HCT116 (cell line): Measurements from ENCODE around the gene OPCML. TPM values are rescaled to one million over a fixed set of nuclear protein-coding genes. Genes with fewer than 3 reads are reported as not detected.

Source experiments
- ATAC-seq: fragments of 200-7000 bp; cut with Tn5 transposase; 2 replicates; pipeline ENCODE4 v1.9.1; 2020; ENCODE audit warnings: mild to moderate bottlenecking, moderate library complexity
- BruUV-seq: library from RNA; stranded (reverse); fragments of 400-500 nt; replicated peaks from 2 replicates; lab custom pipeline; 2021; lab: Mats Ljungman, UMichigan
- CTCF ChIA-PET: fragments of 300-600 bp; sonication (Branson Sonifier 250); formaldehyde crosslinking; loops from one replicate; lab custom pipeline; 2021; ENCODE audit warnings: antibody characterized with exemption; lab: Charles Lee
- POLR2A ChIA-PET: fragments of 300-600, 350-600 bp; sonication (Branson Sonifier 250); formaldehyde crosslinking; loops from one replicate; lab custom pipeline; 2021; ENCODE audit warnings: antibody characterized with exemption; lab: Charles Lee
- RAD21 ChIA-PET, 2 experiments: fragments of 300-600 bp; sonication (Branson Sonifier 250); formaldehyde crosslinking; loops; one replicate each; lab custom pipeline; 2023; ENCODE audit warnings: low total read pairs in 2 of 2; ENCODE audit not compliant: uncharacterized antibody in 2 of 2, unreplicated experiment in 2 of 2, low non-redundant PET in 1 of 2; lab: Charles Lee
- DNase-seq: peaks from one replicate; pipeline ENCODE4 v3.0.0-alpha.2; 2010; ENCODE audit warnings: low read depth, low spot score
- H2AFZ ChIP-seq: fragments of 200-600 bp; shearing (Covaris generic), sonication (generic); 2 replicates; pipeline ENCODE4 v1.6.1; 2017; ENCODE audit warnings: low read depth, mixed run types, mixed read lengths, antibody characterized with exemption, low read length; ENCODE audit not compliant: poor library complexity, severe bottlenecking
- H3K27ac ChIP-seq: 2 replicates; pipeline ENCODE4 v1.5.1; 2012; ENCODE audit warnings: low read depth, low read length
- H3K27me3 ChIP-seq: fragments of 200-600 bp; sonication (generic); 2 replicates; pipeline ENCODE4 v1.6.1; 2016; ENCODE audit warnings: mixed run types, low read length, mixed read lengths; ENCODE audit not compliant: insufficient read depth
- H3K36me3 ChIP-seq, 2 experiments: fragments of 200-500 bp in 1 of 2; fragments of 200-600 bp in 1 of 2; sonication (Bioruptor generic) in 1 of 2; sonication (generic) in 1 of 2; 2 replicates each; pipeline versions ENCODE4 v1.5.1 to v1.6.1; 2014 to 2016; ENCODE audit warnings: low read length in 2 of 2, inconsistent platforms in 1 of 2, mixed read lengths in 1 of 2, mixed run types in 1 of 2; ENCODE audit not compliant: insufficient read depth in 2 of 2, control insufficient read depth in 1 of 2
- H3K4me1 ChIP-seq, 2 experiments: fragments of 200-600 bp in 1 of 2; sonication (generic) in 1 of 2; 2 replicates each; pipeline versions ENCODE4 v1.5.1 to v1.6.1; 2012 to 2017; ENCODE audit warnings: low read length in 2 of 2, inconsistent platforms in 1 of 2, mild to moderate bottlenecking in 1 of 2, mixed read lengths in 1 of 2, mixed run types in 1 of 2, moderate library complexity in 1 of 2; ENCODE audit not compliant: insufficient read depth in 2 of 2, control insufficient read depth in 1 of 2
- H3K4me2 ChIP-seq: fragments of 200-600 bp; sonication (generic); 2 replicates; pipeline ENCODE4 v1.6.1; 2017; ENCODE audit warnings: mixed run types, low read length, mixed read lengths
- H3K4me3 ChIP-seq, 2 experiments: fragments of 200-600 bp in 1 of 2; sonication (generic) in 1 of 2; replicated peaks in 1 of 2; 2 replicates each; pipeline ENCODE4 v1.5.1; 2011 to 2016; ENCODE audit warnings: low read length in 2 of 2, control low read depth in 1 of 2, low read depth in 1 of 2, mild to moderate bottlenecking in 1 of 2, mixed read lengths in 1 of 2, mixed run types in 1 of 2
- H3K79me2 ChIP-seq: fragments of 200-600 bp; sonication (generic); 2 replicates; pipeline ENCODE4 v1.6.1; 2017; ENCODE audit warnings: mild to moderate bottlenecking, mixed run types, low read length, moderate library complexity, mixed read lengths; ENCODE audit not compliant: insufficient read depth
- H3K9ac ChIP-seq: fragments of 200-600 bp; sonication (generic); 2 replicates; pipeline ENCODE4 v1.6.1; 2016; ENCODE audit warnings: low read length, mixed read lengths
- H3K9me2 ChIP-seq: fragments of 200-600 bp; sonication (generic), shearing (Covaris generic); 2 replicates; pipeline ENCODE4 v1.6.1; 2017; ENCODE audit warnings: mixed run types, mild to moderate bottlenecking, moderate library complexity; ENCODE audit not compliant: insufficient read depth
- H3K9me3 ChIP-seq, 2 experiments: fragments of 200-500 bp in 1 of 2; fragments of 200-600 bp in 1 of 2; sonication (Bioruptor generic) in 1 of 2; sonication (generic) in 1 of 2; 2 replicates each; pipeline ENCODE4 v1.6.1; 2014 to 2017; ENCODE audit warnings: low read length in 2 of 2, mixed read lengths in 2 of 2, inconsistent platforms in 1 of 2, low read depth in 1 of 2, mild to moderate bottlenecking in 1 of 2, mixed run types in 1 of 2, moderate library complexity in 1 of 2; ENCODE audit not compliant: control insufficient read depth in 1 of 2, insufficient read depth in 1 of 2
- H4K20me1 ChIP-seq: fragments of 200-600 bp; sonication (generic), shearing (Covaris generic); 2 replicates; pipeline ENCODE4 v1.6.1; 2017; ENCODE audit warnings: mixed run types, mild to moderate bottlenecking, moderate library complexity; ENCODE audit not compliant: insufficient read depth
- CBX3 ChIP-seq: IDR thresholded peaks from 2 replicates; pipeline ENCODE4 v1.6.1; 2012; ENCODE audit warnings: low read depth
- CEBPB ChIP-seq: IDR thresholded peaks from 2 replicates; pipeline ENCODE4 v1.6.1; 2012; ENCODE audit warnings: low read depth
- ELF1 ChIP-seq: IDR thresholded peaks from 2 replicates; pipeline ENCODE4 v1.6.1; 2012; ENCODE audit warnings: low read depth, borderline replicate concordance
- FOSL1 ChIP-seq: IDR thresholded peaks from 2 replicates; pipeline ENCODE4 v1.6.1; 2012; ENCODE audit warnings: low read depth
- POLR2A ChIP-seq: IDR thresholded peaks from 2 replicates; pipeline ENCODE4 v1.7.0; 2011; ENCODE audit warnings: borderline replicate concordance; ENCODE audit not compliant: insufficient read depth, insufficient read length; ENCODE audit errors: extremely low read depth
- POLR2AphosphoS5 ChIP-seq: IDR thresholded peaks from 2 replicates; pipeline ENCODE4 v1.6.1; 2011; ENCODE audit warnings: mild to moderate bottlenecking, low read depth, low read length, moderate library complexity
- RAD21 ChIP-seq: IDR thresholded peaks from 2 replicates; pipeline ENCODE4 v1.6.1; 2012; ENCODE audit warnings: low read depth, mild to moderate bottlenecking
- SP1 ChIP-seq: IDR thresholded peaks from 2 replicates; pipeline ENCODE4 v1.6.1; 2012; ENCODE audit warnings: low read depth
- SRF ChIP-seq: IDR thresholded peaks from 2 replicates; pipeline ENCODE4 v1.6.1; 2012; ENCODE audit warnings: low read depth
- TCF7L2 ChIP-seq: IDR thresholded peaks from 2 replicates; pipeline ENCODE4 v1.7.0; 2011; ENCODE audit warnings: borderline replicate concordance, inconsistent platforms; ENCODE audit not compliant: insufficient read depth, insufficient read length; ENCODE audit errors: extremely low read depth
- YY1 ChIP-seq: IDR thresholded peaks from 2 replicates; pipeline ENCODE4 v1.6.1; 2011; ENCODE audit warnings: low read length, low read depth, moderate library complexity, mild to moderate bottlenecking; ENCODE audit not compliant: insufficient replicate concordance; ENCODE audit errors: extremely low read depth
- intact Hi-C: fragments of 100-400 bp; cut with micrococcal nuclease; formaldehyde crosslinking; loops from 2 replicates; pipeline ENCODE4 v1.10.0; 2022
- total RNA-seq: library from RNA; stranded (reverse); gene quantifications from one replicate; pipeline ENCODE4 v1.2.1, GENCODE V29; 2021; ENCODE audit not compliant: unreplicated experiment
- TF ChIP-seq, protein P1 (sequence below): IDR thresholded peaks from 2 replicates; pipeline ENCODE4 v1.6.1; 2012; ENCODE audit warnings: low read depth
- TF ChIP-seq, protein P2 (sequence below): IDR thresholded peaks from 2 replicates; pipeline ENCODE4 v1.6.1; 2012
- TF ChIP-seq, protein P3 (sequence below): IDR thresholded peaks from 2 replicates; pipeline ENCODE4 v1.6.1; 2011; ENCODE audit warnings: mild to moderate bottlenecking, low read length, moderate library complexity; ENCODE audit not compliant: insufficient replicate concordance; ENCODE audit errors: extremely low read depth
- TF ChIP-seq, protein P4 (sequence below), 3 experiments: fragments of 200-600 bp in 1 of 3; sonication (generic) in 1 of 3; IDR thresholded peaks in 2 of 3; conservative IDR thresholded peaks in 1 of 3; 2 replicates each; pipeline ENCODE4 v1.5.1; 2012 to 2017; ENCODE audit warnings: low read depth in 2 of 3, low read length in 2 of 3, antibody characterized with exemption in 1 of 3, borderline replicate concordance in 1 of 3, control low read depth in 1 of 3, mild to moderate bottlenecking in 1 of 3, mixed read lengths in 1 of 3, mixed run types in 1 of 3, moderate library complexity in 1 of 3; ENCODE audit not compliant: insufficient read depth in 1 of 3

OPCML gene
- total RNA-seq, 1 experiment from 2014 or later = not detected

DNA sequence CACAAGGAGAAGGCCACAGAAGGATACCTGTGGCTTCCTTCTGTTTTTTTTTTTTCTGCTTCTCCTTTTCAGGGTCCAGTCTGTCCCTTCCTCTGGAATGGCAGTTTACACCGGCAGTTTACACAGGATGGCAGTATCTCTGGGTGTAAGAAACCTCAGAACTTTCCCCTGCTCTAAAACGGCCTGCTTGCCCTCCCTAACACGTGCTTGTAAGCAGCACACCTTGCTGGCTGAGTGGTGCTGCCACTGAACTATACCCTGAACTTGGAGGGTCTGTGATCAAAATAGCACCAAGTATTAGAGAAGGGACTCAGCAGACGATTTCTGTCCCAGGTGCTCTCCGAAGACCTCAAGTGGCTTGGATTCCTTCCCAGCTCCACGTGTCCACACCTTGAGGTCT is 904 bp upstream of the OPCML start:
- intact Hi-C loops = no loop called here
- H3K9me3 ChIP-seq = peaks cover 0 to 8% of the 10 kb centered on the region in 2 experiments; a peak in 2 of 4 replicates
- H3K9me2 ChIP-seq = no peaks in the 10 kb centered on the region
- H3K27ac ChIP-seq = no peak overlapping the region
- H3K27me3 ChIP-seq = no peaks in the 10 kb centered on the region
- RAD21 ChIA-PET = no interaction called here
- no peak overlapping the region for H3K9ac ChIP-seq
- no peaks in the 10 kb centered on the region for H4K20me1 ChIP-seq
- no peaks in the 10 kb centered on the region for H3K4me1 ChIP-seq
- no peak overlapping the region for H2AFZ ChIP-seq
- no peaks in the 10 kb centered on the region for H3K36me3 ChIP-seq
- POLR2A ChIA-PET = no interaction called here
- H3K79me2 ChIP-seq = no peaks in the 10 kb centered on the region
- TF ChIP-seq, protein P1, sequence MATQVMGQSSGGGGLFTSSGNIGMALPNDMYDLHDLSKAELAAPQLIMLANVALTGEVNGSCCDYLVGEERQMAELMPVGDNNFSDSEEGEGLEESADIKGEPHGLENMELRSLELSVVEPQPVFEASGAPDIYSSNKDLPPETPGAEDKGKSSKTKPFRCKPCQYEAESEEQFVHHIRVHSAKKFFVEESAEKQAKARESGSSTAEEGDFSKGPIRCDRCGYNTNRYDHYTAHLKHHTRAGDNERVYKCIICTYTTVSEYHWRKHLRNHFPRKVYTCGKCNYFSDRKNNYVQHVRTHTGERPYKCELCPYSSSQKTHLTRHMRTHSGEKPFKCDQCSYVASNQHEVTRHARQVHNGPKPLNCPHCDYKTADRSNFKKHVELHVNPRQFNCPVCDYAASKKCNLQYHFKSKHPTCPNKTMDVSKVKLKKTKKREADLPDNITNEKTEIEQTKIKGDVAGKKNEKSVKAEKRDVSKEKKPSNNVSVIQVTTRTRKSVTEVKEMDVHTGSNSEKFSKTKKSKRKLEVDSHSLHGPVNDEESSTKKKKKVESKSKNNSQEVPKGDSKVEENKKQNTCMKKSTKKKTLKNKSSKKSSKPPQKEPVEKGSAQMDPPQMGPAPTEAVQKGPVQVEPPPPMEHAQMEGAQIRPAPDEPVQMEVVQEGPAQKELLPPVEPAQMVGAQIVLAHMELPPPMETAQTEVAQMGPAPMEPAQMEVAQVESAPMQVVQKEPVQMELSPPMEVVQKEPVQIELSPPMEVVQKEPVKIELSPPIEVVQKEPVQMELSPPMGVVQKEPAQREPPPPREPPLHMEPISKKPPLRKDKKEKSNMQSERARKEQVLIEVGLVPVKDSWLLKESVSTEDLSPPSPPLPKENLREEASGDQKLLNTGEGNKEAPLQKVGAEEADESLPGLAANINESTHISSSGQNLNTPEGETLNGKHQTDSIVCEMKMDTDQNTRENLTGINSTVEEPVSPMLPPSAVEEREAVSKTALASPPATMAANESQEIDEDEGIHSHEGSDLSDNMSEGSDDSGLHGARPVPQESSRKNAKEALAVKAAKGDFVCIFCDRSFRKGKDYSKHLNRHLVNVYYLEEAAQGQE = no peak
- TF ChIP-seq, protein P2, sequence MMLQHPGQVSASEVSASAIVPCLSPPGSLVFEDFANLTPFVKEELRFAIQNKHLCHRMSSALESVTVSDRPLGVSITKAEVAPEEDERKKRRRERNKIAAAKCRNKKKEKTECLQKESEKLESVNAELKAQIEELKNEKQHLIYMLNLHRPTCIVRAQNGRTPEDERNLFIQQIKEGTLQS = no peak
- TF ChIP-seq CBX3 (no peak), YY1 (no peak), POLR2AphosphoS5 (no peak), SP1 (no peak), ELF1 (no peak), FOSL1 (no peak), CEBPB (no peak), TCF7L2 (no peak), POLR2A (no peak), SRF (no peak), RAD21 (no peak)
- TF ChIP-seq, protein P3, sequence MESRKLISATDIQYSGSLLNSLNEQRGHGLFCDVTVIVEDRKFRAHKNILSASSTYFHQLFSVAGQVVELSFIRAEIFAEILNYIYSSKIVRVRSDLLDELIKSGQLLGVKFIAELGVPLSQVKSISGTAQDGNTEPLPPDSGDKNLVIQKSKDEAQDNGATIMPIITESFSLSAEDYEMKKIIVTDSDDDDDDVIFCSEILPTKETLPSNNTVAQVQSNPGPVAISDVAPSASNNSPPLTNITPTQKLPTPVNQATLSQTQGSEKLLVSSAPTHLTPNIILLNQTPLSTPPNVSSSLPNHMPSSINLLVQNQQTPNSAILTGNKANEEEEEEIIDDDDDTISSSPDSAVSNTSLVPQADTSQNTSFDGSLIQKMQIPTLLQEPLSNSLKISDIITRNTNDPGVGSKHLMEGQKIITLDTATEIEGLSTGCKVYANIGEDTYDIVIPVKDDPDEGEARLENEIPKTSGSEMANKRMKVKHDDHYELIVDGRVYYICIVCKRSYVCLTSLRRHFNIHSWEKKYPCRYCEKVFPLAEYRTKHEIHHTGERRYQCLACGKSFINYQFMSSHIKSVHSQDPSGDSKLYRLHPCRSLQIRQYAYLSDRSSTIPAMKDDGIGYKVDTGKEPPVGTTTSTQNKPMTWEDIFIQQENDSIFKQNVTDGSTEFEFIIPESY = no peak
- TF ChIP-seq, protein P4, sequence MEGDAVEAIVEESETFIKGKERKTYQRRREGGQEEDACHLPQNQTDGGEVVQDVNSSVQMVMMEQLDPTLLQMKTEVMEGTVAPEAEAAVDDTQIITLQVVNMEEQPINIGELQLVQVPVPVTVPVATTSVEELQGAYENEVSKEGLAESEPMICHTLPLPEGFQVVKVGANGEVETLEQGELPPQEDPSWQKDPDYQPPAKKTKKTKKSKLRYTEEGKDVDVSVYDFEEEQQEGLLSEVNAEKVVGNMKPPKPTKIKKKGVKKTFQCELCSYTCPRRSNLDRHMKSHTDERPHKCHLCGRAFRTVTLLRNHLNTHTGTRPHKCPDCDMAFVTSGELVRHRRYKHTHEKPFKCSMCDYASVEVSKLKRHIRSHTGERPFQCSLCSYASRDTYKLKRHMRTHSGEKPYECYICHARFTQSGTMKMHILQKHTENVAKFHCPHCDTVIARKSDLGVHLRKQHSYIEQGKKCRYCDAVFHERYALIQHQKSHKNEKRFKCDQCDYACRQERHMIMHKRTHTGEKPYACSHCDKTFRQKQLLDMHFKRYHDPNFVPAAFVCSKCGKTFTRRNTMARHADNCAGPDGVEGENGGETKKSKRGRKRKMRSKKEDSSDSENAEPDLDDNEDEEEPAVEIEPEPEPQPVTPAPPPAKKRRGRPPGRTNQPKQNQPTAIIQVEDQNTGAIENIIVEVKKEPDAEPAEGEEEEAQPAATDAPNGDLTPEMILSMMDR (IDR thresholded peaks at IDR 0.05 in 2 of 3, conservative IDR thresholded peaks at IDR 0.05 in 1 of 3; ENCODE audit: borderline replicate concordance in 1 of 3, insufficient read depth in 1 of 3, low read depth in 2 of 3, low read length in 2 of 3) = no peak
- TF ChIP-seq, all 23 proteins: peak for 0
- no peak overlapping the region for H3K4me3 ChIP-seq
- no peak overlapping the region for H3K4me2 ChIP-seq
- no TSS peak for BruUV-seq
- no peak for ATAC-seq
- no peak for DNase-seq
- CTCF ChIA-PET = no interaction called here
